Activated CD4-positive, alpha-beta T cell treated with anti-CD3 and anti-CD28 coated beads, Interleukin-2, amount 50 U/mL, for 16 hours (primary cell): ENCODE data around the gene BAIAP2L1.
"Not testable (repeated sequence)": the region's sequence is repeated elsewhere in the genome, so short reads cannot be mapped to it uniquely, and the experiment has no call there.

Source experiments
- DNase-seq: peaks from one replicate; pipeline ENCODE4 v3.0.0-alpha.2; 2020

Gene BAIAP2L1

GRCh38 chr7:98317366-98318040 lies 83.4 kb downstream of the BAIAP2L1 start:
- no peak for DNase-seq

DNA sequence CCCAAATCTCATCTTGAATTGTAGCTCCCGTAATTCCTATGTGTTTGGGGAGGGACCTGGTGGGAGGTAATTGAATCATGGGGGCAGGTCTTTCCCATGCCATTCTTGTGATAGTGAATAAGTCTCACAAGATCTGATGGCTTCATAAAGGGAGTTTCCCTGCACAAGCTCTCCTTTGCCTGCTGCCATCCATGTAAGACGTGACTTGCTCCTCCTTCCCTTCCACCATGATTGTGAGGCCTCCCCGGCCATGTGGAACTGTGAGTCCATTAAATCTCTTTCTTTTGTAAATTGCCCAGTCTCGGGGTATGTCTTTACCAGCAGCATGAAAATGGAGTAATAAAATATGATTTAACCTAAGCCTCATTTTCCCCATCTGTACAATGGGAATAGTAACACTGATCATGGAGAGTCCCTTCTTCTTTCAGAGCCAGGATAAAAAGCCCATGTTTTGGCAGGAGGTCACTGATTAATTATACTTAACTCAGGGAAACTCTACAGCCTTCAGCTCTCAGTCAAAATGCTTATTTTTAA lies 84.8 kb downstream of the BAIAP2L1 start:
- DNase-seq = not testable (repeated sequence)

GRCh38 chr7:98315318-98315993 lies 85.4 kb downstream of the BAIAP2L1 start:
- DNase-seq = no peak

GRCh38 chr7:98314469-98314868 lies 86.4 kb downstream of the BAIAP2L1 start:
- DNase-seq = no peak

DNA sequence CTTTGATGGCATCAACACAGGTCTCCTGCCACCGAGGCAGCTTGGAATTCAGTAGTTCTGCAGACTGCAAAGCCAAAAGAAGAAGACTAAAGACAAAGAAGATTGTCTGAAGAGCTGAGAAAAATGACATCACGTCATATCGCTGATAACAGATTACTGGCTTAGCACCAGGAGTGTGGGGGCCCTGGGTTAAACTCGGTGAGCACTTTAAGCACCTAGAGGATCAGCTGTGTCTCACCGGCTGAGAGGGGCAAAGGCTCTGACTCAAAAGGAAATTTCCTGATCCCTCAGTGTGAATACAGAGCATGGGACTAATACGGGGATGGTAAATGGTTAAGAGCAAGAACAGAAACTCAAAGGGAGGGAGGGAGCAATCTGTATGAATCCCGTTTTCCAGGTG lies 88.7 kb downstream of the BAIAP2L1 start:
- DNase-seq = no peak

DNA sequence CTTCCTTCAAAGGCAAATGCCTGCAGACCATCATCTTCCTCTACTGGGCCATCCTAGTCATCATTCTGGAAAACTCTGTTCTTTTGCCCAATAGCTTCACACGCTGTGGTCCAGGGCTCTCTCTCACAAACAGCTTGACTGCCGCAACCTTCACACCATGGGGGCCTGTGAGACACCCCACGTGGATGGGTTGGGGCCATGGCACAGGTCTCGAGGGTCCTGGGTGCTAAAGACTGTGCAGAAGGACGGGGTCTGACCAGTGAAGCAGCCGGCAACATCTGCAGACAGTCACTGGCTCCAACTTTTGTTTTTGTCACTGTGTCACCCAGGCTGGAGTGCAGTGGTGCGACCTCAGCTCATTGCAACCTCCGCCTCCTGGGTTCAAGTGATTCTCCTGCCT lies 91.3 kb downstream of the BAIAP2L1 start:
- no peak for DNase-seq

GRCh38 chr7:98307971-98308466 lies 92.9 kb downstream of the BAIAP2L1 start:
- no peak for DNase-seq

DNA sequence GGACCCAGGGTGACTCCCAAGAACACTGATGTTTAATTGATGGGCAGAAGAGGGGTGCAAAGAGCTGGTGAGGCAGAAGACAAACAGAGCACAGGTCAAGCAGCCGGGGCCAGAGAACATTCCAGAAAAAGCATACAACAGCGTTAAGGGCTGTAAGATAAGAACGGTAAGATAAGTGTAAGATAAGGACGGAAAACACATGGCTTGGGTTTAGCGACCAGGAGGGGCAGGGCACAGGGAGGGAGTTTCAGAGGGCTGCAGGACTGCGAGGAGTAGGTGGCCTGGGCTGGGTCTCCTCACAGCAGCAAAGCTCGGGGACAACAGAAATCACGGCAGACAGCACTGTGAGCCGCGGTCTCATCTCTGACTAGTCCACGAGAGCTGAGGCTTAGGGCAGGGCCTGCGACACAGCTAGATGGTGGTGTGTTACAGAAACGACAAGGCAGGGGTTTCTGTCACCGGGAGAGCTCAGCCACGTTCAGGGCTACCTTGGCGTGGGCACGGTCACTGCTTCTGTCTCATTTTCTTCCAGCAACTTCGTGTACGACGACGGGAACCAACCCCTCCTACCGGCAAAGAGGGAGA lies 94.8 kb downstream of the BAIAP2L1 start:
- DNase-seq = no peak

DNA sequence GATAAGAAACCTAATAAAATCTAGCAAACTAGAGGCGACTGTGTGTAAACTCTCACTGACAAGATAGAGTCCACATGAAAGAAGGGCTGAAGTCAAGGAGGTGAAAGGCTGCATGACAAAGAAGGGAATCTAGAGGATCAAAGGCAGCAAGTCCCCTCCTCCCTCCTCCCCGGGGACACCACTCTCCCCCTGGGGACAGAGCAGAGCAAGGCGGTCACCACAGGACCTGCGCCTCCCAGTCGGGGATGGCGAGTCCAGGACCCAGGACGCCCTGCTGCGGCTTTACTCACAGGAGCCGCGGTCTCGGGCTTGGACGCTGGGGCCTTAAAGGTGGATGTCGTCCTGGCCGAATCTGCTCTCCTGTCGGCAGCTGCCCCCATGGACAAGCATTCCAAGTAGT lies 97.0 kb downstream of the BAIAP2L1 start:
- no peak for DNase-seq

DNA sequence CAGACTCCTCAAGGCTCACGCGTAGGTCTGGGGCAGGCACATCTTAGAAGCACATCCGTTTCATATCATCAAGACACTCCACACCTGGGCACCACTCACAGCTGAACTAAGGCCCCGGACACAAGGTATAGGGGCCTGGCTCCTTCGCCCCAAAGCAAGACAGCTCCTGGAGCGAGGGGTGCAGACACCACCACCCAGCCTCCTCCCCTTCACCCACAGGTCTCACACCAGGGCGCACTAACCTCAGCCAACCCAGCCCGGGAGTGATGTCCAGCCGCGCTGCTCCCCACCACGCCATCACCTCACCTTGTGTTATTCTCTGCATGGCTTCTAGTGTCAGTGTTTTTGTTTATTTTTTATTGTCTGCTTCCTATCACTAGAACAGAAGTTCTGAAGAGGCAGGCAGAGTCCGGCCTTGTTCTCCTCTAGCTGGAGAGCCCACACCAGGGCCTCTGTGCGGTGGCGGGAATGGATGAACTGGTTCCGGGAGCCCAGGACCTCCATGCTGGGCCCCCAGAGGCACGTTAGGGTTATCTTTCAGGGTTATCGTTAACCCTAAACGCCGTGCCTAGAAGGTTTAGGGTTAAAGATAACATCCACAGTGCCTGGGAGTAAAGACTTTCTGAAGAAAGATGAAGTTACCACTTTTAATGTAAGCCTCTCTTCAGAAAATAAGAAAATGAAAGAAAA lies 97.6 kb downstream of the BAIAP2L1 start:
- DNase-seq = no peak

GRCh38 chr7:98301693-98302470 lies 99.0 kb downstream of the BAIAP2L1 start:
- DNase-seq = no peak

GRCh38 chr7:98300595-98301372 lies 100.1 kb downstream of the BAIAP2L1 start:
- DNase-seq = no peak

- DNase-seq = no peak
Measured at GRCh38 chr7:98297626-98298286, 103.1 kb downstream of the BAIAP2L1 start.

DNA sequence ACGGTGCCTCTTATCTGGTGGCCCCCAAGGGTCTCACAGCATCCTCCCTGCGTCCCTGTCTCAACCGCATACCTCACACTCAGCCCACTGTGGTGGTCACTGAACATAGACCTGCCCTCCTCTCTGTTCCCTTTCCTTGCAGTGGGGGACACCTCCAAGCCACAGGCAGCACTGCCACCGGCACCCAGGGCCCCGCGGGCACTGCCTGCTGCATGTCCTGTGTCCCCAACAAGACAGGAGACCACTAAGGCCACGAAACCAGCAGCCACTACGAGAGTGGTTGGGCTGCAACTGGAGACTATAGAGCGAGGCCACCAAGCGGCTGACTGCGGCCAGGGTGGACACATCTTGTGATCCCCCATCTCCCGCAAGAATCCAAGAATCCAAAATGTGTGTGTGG lies 104.1 kb downstream of the BAIAP2L1 start:
- DNase-seq = no peak

- no peak for DNase-seq
Measured at GRCh38 chr7:98295467-98296192, 105.3 kb downstream of the BAIAP2L1 start.

- peak; percentile 18 for DNase-seq
Measured at GRCh38 chr7:98294798-98295382, 106.0 kb downstream of the BAIAP2L1 start.

GRCh38 chr7:98294326-98294725 lies 106.6 kb downstream of the BAIAP2L1 start:
- no peak for DNase-seq

- DNase-seq = no peak
Measured at GRCh38 chr7:98293746-98294145, 107.1 kb downstream of the BAIAP2L1 start.

- no peak for DNase-seq
Measured at GRCh38 chr7:98293265-98293664, 107.6 kb downstream of the BAIAP2L1 start.

- DNase-seq = no peak
Measured at GRCh38 chr7:98291717-98292116, 109.2 kb downstream of the BAIAP2L1 start.
